ENCODE data around the gene ARL6IP1. TPM values are rescaled to one million over a fixed set of nuclear protein-coding genes. Genes with fewer than 3 reads are reported as not detected.
"Not testable (repeated sequence)": the region's sequence is repeated elsewhere in the genome, so short reads cannot be mapped to it uniquely, and the experiment has no call there.

The ARL6IP1 gene
- total RNA-seq, 4 donors from 2014 or later = 97.6 to 186 (median 124) TPM

- DNase-seq (ENCODE audit: low spot score in 2 of 2); H3K4me3 ChIP-seq (ENCODE audit: low read depth, poor library complexity, severe bottlenecking); intact Hi-C loops (cut with DNase I; ENCODE audit: low total_unique reads): not testable (repeated sequence)
- WGBS, 2 donors = 88 to 92% methylated on average over 7 of the region's 7 CpGs
These were observed 29.2 kb downstream of the ARL6IP1 start for GRCh38 chr16:18772171-18772570.

- DNase-seq (ENCODE audit: low spot score in 2 of 2); intact Hi-C loops (cut with DNase I; ENCODE audit: low total_unique reads); H3K4me3 ChIP-seq (ENCODE audit: low read depth, poor library complexity, severe bottlenecking): not testable (repeated sequence)
- WGBS, 2 donors = 91 to 92% methylated on average over 11 of the region's 11 CpGs
These were observed 30.9 kb downstream of the ARL6IP1 start for GRCh38 chr16:18770336-18770962.

- H3K4me3 ChIP-seq (ENCODE audit: low read depth, poor library complexity, severe bottlenecking); intact Hi-C loops (cut with DNase I; ENCODE audit: low total_unique reads); DNase-seq (ENCODE audit: low spot score in 2 of 2): not testable (repeated sequence)
- 69 to 78% methylated on average over 6 to 7 of the region's 7 CpGs for WGBS, 2 donors
These were observed 34.1 kb downstream of the ARL6IP1 start for GRCh38 chr16:18767217-18767616.

- H3K4me3 ChIP-seq (ENCODE audit: low read depth, poor library complexity, severe bottlenecking); DNase-seq (ENCODE audit: low spot score in 2 of 2); intact Hi-C loops (cut with DNase I; ENCODE audit: low total_unique reads): not testable (repeated sequence)
- 25 to 45% methylated on average over 3 of the region's 5 CpGs for WGBS, 2 donors
These were observed 38.6 kb downstream of the ARL6IP1 start for GRCh38 chr16:18762713-18763112.

GRCh38 chr16:18759598-18760520 is 41.5 kb downstream of the ARL6IP1 start:
- intact Hi-C loops (cut with DNase I; ENCODE audit: low total_unique reads); H3K4me3 ChIP-seq (ENCODE audit: low read depth, poor library complexity, severe bottlenecking): not testable (repeated sequence)
- 20 to 21% methylated on average over 20 to 21 of the region's 21 CpGs for WGBS, 2 donors
- peak; percentile 24 to 86 for DNase-seq (ENCODE audit: low spot score in 2 of 2)

- DNase-seq (ENCODE audit: low spot score in 2 of 2); H3K4me3 ChIP-seq (ENCODE audit: low read depth, poor library complexity, severe bottlenecking); intact Hi-C loops (cut with DNase I; ENCODE audit: low total_unique reads): not testable (repeated sequence)
- 40 to 58% methylated on average over 1 to 5 of the region's 10 CpGs for WGBS, 2 donors
These were observed 43.2 kb downstream of the ARL6IP1 start for GRCh38 chr16:18757960-18758660.

GRCh38 chr16:18756639-18757038 is 44.7 kb downstream of the ARL6IP1 start:
- 76 to 79% methylated on average over 9 of the region's 9 CpGs for WGBS, 2 donors
- DNase-seq (ENCODE audit: low spot score in 2 of 2); intact Hi-C loops (cut with DNase I; ENCODE audit: low total_unique reads); H3K4me3 ChIP-seq (ENCODE audit: low read depth, poor library complexity, severe bottlenecking): not testable (repeated sequence)

GRCh38 chr16:18742870-18743269 is 58.5 kb downstream of the ARL6IP1 start:
- intact Hi-C loops (cut with DNase I; ENCODE audit: low total_unique reads); H3K4me3 ChIP-seq (ENCODE audit: low read depth, poor library complexity, severe bottlenecking); DNase-seq (ENCODE audit: low spot score in 2 of 2): not testable (repeated sequence)
- 50% methylated on average over 2 of the region's 8 CpGs; no CpG with 5 or more reads in 1 of the 2 donors for WGBS, 2 donors

Other genes starting within 250 kb of the ARL6IP1 start
- gene NOMO2, start 239.5 kb downstream of the ARL6IP1 start, total RNA-seq = 10 to 100 TPM; 45.1 to 84.4 (median 62.5) TPM
- gene RPS15A, start 11.2 kb downstream of the ARL6IP1 start, total RNA-seq = 1,000 to 10,000 TPM; 1,497 to 2,701 (median 1,801) TPM
- gene SMG1, start 124.9 kb upstream of the ARL6IP1 start, total RNA-seq = 100 to 1,000 TPM in 3 of 4 donors, 10 to 100 TPM in 1; 86.4 to 187 (median 105) TPM
- 1 to 10 TPM in 1 of 4 donors, under 1 TPM in 3; 0.38 to 1.6 (median 0.73) TPM for gene TMC7, start 182.4 kb upstream of the ARL6IP1 start, total RNA-seq

All from lower leg skin (tissue), 4 donors.